Heart right ventricle (tissue), 16 donors: ENCODE measurements around the gene TAS2R46. TPM values are rescaled to one million over a fixed set of nuclear protein-coding genes. Genes with fewer than 3 reads are reported as not detected.
A peak's percentile ranks its signal among the peaks of the same experiment; 100 is the strongest.

ENCODE experiments used
- ATAC-seq, 8 donors: fragments of 200-7000 bp; cut with Tn5 transposase; one replicate each; pipeline ENCODE4 v1.9.1; 2020; ENCODE audit warnings: mild to moderate bottlenecking in 8 of 8, moderate library complexity in 8 of 8, moderate number of reproducible peaks in 1 of 8
- DNase-seq, 2 donors: peaks; one replicate each; pipeline ENCODE4 v3.0.0-alpha.2; 2020
- H3K27ac ChIP-seq, 10 donors: fragments of 200-600 bp; sonication (generic) in 2 of 10; one replicate each; pipeline versions ENCODE4 v1.5.0 to v1.8.0; 2020 to 2022; ENCODE audit warnings: mild to moderate bottlenecking in 3 of 10
- H3K27me3 ChIP-seq, 7 donors: fragments of 200-600 bp; one replicate each; pipeline ENCODE4 v1.8.0; 2021 to 2022; ENCODE audit warnings: mild to moderate bottlenecking in 2 of 7
- H3K36me3 ChIP-seq, 9 donors: fragments of 200-600 bp; sonication (generic) in 1 of 9; one replicate each; pipeline versions ENCODE4 v1.5.0 to v1.8.0; 2020 to 2022; ENCODE audit warnings: mild to moderate bottlenecking in 2 of 9
- H3K4me1 ChIP-seq, 9 donors: fragments of 200-600 bp; sonication (generic) in 1 of 9; one replicate each; pipeline versions ENCODE4 v1.5.0 to v1.8.0; 2020 to 2022; ENCODE audit warnings: mild to moderate bottlenecking in 4 of 9
- H3K4me3 ChIP-seq, 10 donors: fragments of 200-600 bp; sonication (generic) in 2 of 10; one replicate each; pipeline versions ENCODE4 v1.5.0 to v1.8.0; 2020 to 2022; ENCODE audit warnings: mild to moderate bottlenecking in 7 of 10, moderate library complexity in 2 of 10
- H3K9me3 ChIP-seq, 11 donors: fragments of 200-600 bp in 10 of 11; sonication (generic) in 2 of 11; one replicate each; pipeline versions ENCODE4 v1.5.0 to v1.8.0; 2013 to 2022; ENCODE audit warnings: mild to moderate bottlenecking in 2 of 11, control low read depth in 1 of 11, moderate library complexity in 1 of 11
- CTCF ChIP-seq, 9 donors: fragments of 200-600 bp; sonication (generic) in 2 of 9; IDR thresholded peaks; one replicate each; pipeline versions ENCODE4 v1.5.0 to v1.8.0; 2021 to 2022; ENCODE audit warnings: antibody characterized with exemption in 9 of 9, mild to moderate bottlenecking in 5 of 9, moderate library complexity in 1 of 9
- WGBS, 2 donors: extraction: QIAGEN DNeasy Blood & Tissue Kit; methylation state at CpG; one replicate each; pipeline ENCODE4 v1.1.7; 2013; ENCODE audit warnings: inconsistent platforms in 1 of 2; 5-methylcytosine and 5-hydroxymethylcytosine counted together
- intact Hi-C, 10 donors: fragments of 100-400 bp; cut with DNase I; formaldehyde crosslinking; loops; one replicate each; pipeline versions ENCODE4 v1.11.1 to v1.14.2; 2022
- polyA plus RNA-seq, 2 donors: library from polyadenylated mRNA; stranded (reverse); fragments of 200-250 nt; gene quantifications; one replicate each; pipeline ENCODE4 v1.2.3, GENCODE V29; 2013
- total RNA-seq, 10 donors: library from RNA; stranded (reverse); fragmentation: NEBNext Ultra II Directional in 3 of 10; extraction: Animal tissue kit (Norgen Biotek cat#: 25700) in 3 of 10; gene quantifications; one replicate each; pipeline versions ENCODE4 v1.2.1 to v1.2.4, GENCODE V29; 2021 to 2023
- donor health status: Arrhythmogenic right ventricular cardiomyopathy.
- donor health status: ischemic (EF 13 %, LVEDD 7.1; RV severe dilation, severe dysfunction).
- donor health status: healthy with polysubstance abuse.
- donor health status: DM: no; HTN: yes; CAD: no.
- donor health status: DM: no; HTN: no; CAD: no.
- donor health status: ischemic (EF 25% LVEDD 6.9; RV normal size, moderate dysfunction).
- donor health status: ischemic (EF 25% LVEDD 5.7; RV mildly dilated, moderate dysfunction).
- donor health status: healthy.
- donor health status: DM: yes; HTN: yes; CAD: no.
- donor health status: Ischemic cardiomyopathy.
- donor health status: ischemic (EF 35%, LVEDD 5.7; RV mildly dilated, moderate dysfunction).
- donor health status: nonischemic (EF 11% LVEDD 7.7; RV severe dilation, severe dysfunction).
- donor health status: DM: yes; HTN: yes; CAD: no.
- donor health status: PGD.
- donor health status: ischemic (EF 29% LVEDD 5.4; RV normal size, mild dysfunction).
- donor health status: nonischemic (EF 23%, LVEDD 6.1; RV moderate dilation, normal function).

The TAS2R46 gene
- total and polyA plus RNA-seq, 12 donors = 0.28 to 0.93 (median 0.51) TPM; not detected in 5

- H3K36me3 ChIP-seq = no peaks in the 10 kb centered on the region
- ATAC-seq = no peak
- DNase-seq = no peak
- H3K4me1 ChIP-seq = peaks cover 0 to 10% (median 0%) of the 10 kb centered on the region in 9 donors
- no peak overlapping the region for H3K4me3 ChIP-seq
- WGBS, 2 donors = 58% methylated on average over 1 of the region's 1 CpG; no CpG with 5 or more reads in 1 of the 2 donors
- H3K9me3 ChIP-seq = no peaks in the 10 kb centered on the region
- intact Hi-C loops = loop anchor here in 5 of 10 donors (2.0 to 5.0 kb wide), 2 partner anchors 54 to 56 kb away; no protein-coding TSS in a partner anchor
- no peaks in the 10 kb centered on the region for H3K27me3 ChIP-seq
- H3K27ac ChIP-seq = no peak overlapping the region
- TF ChIP-seq CTCF (IDR thresholded peaks at IDR 0.05) = no peak
Measured at GRCh38 chr12:11070999-11071398, 8.9 kb upstream of the TAS2R46 start.

GRCh38 chr12:11069854-11070365 is 7.8 kb upstream of the TAS2R46 start:
- peaks cover 0 to 10% (median 0%) of the 10 kb centered on the region in 9 donors for H3K4me1 ChIP-seq
- 71 to 86% methylated on average over 5 of the region's 5 CpGs for WGBS, 2 donors
- no peaks in the 10 kb centered on the region for H3K27me3 ChIP-seq
- intact Hi-C loops = loop anchor here in 6 of 10 donors (2.0 to 10.0 kb wide), 3 partner anchors 53 to 95 kb away; no protein-coding TSS in a partner anchor
- no peak overlapping the region for H3K4me3 ChIP-seq
- H3K36me3 ChIP-seq = no peaks in the 10 kb centered on the region
- no peaks in the 10 kb centered on the region for H3K9me3 ChIP-seq
- no peak overlapping the region for H3K27ac ChIP-seq
- ATAC-seq (peak in 2 of 8 donors; percentile 27 to 58), DNase-seq (no peak)
- TF ChIP-seq CTCF (IDR thresholded peaks at IDR 0.05) = no peak

GRCh38 chr12:11067514-11067913 is 5.4 kb upstream of the TAS2R46 start:
- intact Hi-C loops = loop anchor here in 2 of 10 donors (2.0 to 10.0 kb wide), 2 partner anchors 29 to 97 kb away; no protein-coding TSS in a partner anchor
- ATAC-seq (peak in 6 of 8 donors; percentile 41 to 88 (median 82)), DNase-seq (peak in 1 of 2 donors; percentile 68)
- no peak overlapping the region for H3K4me3 ChIP-seq
- H3K27me3 ChIP-seq = no peaks in the 10 kb centered on the region
- H3K9me3 ChIP-seq = no peaks in the 10 kb centered on the region
- H3K36me3 ChIP-seq = no peaks in the 10 kb centered on the region
- WGBS, 2 donors = 6 to 41% methylated on average over 2 of the region's 2 CpGs
- H3K27ac ChIP-seq = no peak overlapping the region
- peaks cover 0 to 10% (median 0%) of the 10 kb centered on the region in 9 donors for H3K4me1 ChIP-seq
- no peak for TF ChIP-seq CTCF (IDR thresholded peaks at IDR 0.05)

- Histone ChIP-seq H3K4me3 (no peak overlapping the region), H3K27ac (no peak overlapping the region), H3K36me3 (no peaks in the 10 kb centered on the region), H3K4me1 (peaks cover 0 to 5% (median 0%) of the 10 kb centered on the region in 9 donors), H3K27me3 (no peaks in the 10 kb centered on the region), H3K9me3 (no peaks in the 10 kb centered on the region)
- intact Hi-C loops = loop anchor here in 1 of 10 donors (10.0 kb wide), 1 partner anchor 105 kb away; no protein-coding TSS in a partner anchor
- ATAC-seq (no peak), DNase-seq (no peak)
- TF ChIP-seq CTCF (IDR thresholded peaks at IDR 0.05) = no peak
Measured at GRCh38 chr12:11059784-11060183, 2.3 kb downstream of the TAS2R46 start.
